K562 (cell line): ENCODE measurements around the gene PRKCB. TPM values are rescaled to one million over a fixed set of nuclear protein-coding genes. Genes with fewer than 3 reads are reported as not detected.

Experiments used
- CBFA2T2 ChIP-seq: fragments of 450-650 bp; conservative IDR thresholded peaks from 2 replicates; pipeline ENCODE4 v1.6.1; 2017; ENCODE audit warnings: mild to moderate bottlenecking
- CBX1 ChIP-seq: sonication (generic); IDR thresholded peaks from 2 replicates; pipeline ENCODE4 v1.6.1; 2016; ENCODE audit warnings: antibody characterized with exemption, low read depth, mild to moderate bottlenecking
- DACH1 ChIP-seq: fragments of 450-650 bp; IDR thresholded peaks from 2 replicates; pipeline ENCODE4 v1.6.1; 2018; ENCODE audit not compliant: partially characterized antibody
- ELF1 ChIP-seq: fragments of 200-800 bp; sonication (Bioruptor generic); IDR thresholded peaks from 2 replicates; pipeline ENCODE4 v1.6.1; 2016; ENCODE audit warnings: missing genetic modification characterization, missing compliant biosample characterization
- FOXM1 ChIP-seq, 2 experiments: fragments of 450-650 bp in 1 of 2; sonication (generic) in 1 of 2; formaldehyde crosslinking in 1 of 2; IDR thresholded peaks; 2 replicates each; pipeline versions ENCODE4 v1.6.1 to v1.9.0; 2017 to 2022; ENCODE audit warnings: low read depth in 2 of 2, mild to moderate bottlenecking in 2 of 2, missing genetic modification reagents in 1 of 2, moderate library complexity in 1 of 2
- HDAC1 ChIP-seq, 2 experiments: fragments of 450-650 bp; IDR thresholded peaks; 2 replicates each; pipeline ENCODE4 v1.6.1; 2016 to 2017; ENCODE audit warnings: inconsistent platforms in 1 of 2, mild to moderate bottlenecking in 1 of 2, moderate library complexity in 1 of 2
- MCM3 ChIP-seq: fragments of 450-650 bp; IDR thresholded peaks from 2 replicates; pipeline ENCODE4 v1.6.1; 2016
- MED1 ChIP-seq: sonication (generic); formaldehyde crosslinking; IDR thresholded peaks from 2 replicates; pipeline ENCODE4 v1.8.1; 2023; ENCODE audit warnings: missing genetic modification reagents, borderline replicate concordance
- NCOA2 ChIP-seq, 2 experiments: fragments of 450-650 bp; IDR thresholded peaks; 2 replicates each; pipeline ENCODE4 v1.6.1; 2018; ENCODE audit warnings: mild to moderate bottlenecking in 2 of 2, moderate library complexity in 1 of 2; ENCODE audit not compliant: partially characterized antibody in 2 of 2
- NFIC ChIP-seq: fragments of 450-650 bp; IDR thresholded peaks from 2 replicates; pipeline ENCODE4 v1.6.1; 2017; ENCODE audit warnings: mild to moderate bottlenecking, inconsistent platforms
- NRF1 ChIP-seq, 2 experiments: fragments of 450-650 bp; IDR thresholded peaks in 1 of 2; conservative IDR thresholded peaks in 1 of 2; 2 replicates each; pipeline ENCODE4 v1.6.1; 2014; ENCODE audit warnings: mild to moderate bottlenecking in 2 of 2
- PCBP2 ChIP-seq: fragments of 200-400 bp; formaldehyde crosslinking; IDR thresholded peaks from 2 replicates; pipeline ENCODE4 v1.6.1; 2018; ENCODE audit warnings: low read length, low read depth, mild to moderate bottlenecking, moderate library complexity; ENCODE audit not compliant: poor library complexity, severe bottlenecking
- PHB2 ChIP-seq: fragments of 450-650 bp; IDR thresholded peaks from 2 replicates; pipeline ENCODE4 v1.6.1; 2017; ENCODE audit warnings: low read depth
- PTRF ChIP-seq: fragments of 450-650 bp; IDR thresholded peaks from 2 replicates; pipeline ENCODE4 v1.6.1; 2016; ENCODE audit warnings: mild to moderate bottlenecking, missing genetic modification characterization, missing compliant biosample characterization
- RNF2 ChIP-seq: sonication (generic); IDR thresholded peaks from 2 replicates; pipeline ENCODE4 v1.6.1; 2016
- STAT5A ChIP-seq: IDR thresholded peaks from 2 replicates; pipeline ENCODE4 v1.6.1; 2012; ENCODE audit warnings: low read length, inconsistent platforms, borderline replicate concordance
- TRIM24 ChIP-seq, 2 experiments: fragments of 450-650 bp; IDR thresholded peaks; 2 replicates each; pipeline ENCODE4 v1.6.1; 2016
- ZBTB9 ChIP-seq: fragments of 450-650 bp; formaldehyde crosslinking; IDR thresholded peaks from 2 replicates; pipeline ENCODE4 v1.4.0; 2020; ENCODE audit warnings: mild to moderate bottlenecking, moderate library complexity
- ZNF24 ChIP-seq: fragments of 450-650 bp; IDR thresholded peaks from 2 replicates; pipeline ENCODE4 v1.6.1; 2016
- ZNF324 ChIP-seq: fragments of 250-450 bp; sonication (Bioruptor Pico); IDR thresholded peaks from 2 replicates; pipeline ENCODE4 v1.4.0; 2020; ENCODE audit warnings: mild to moderate bottlenecking
- ZSCAN29 ChIP-seq: fragments of 450-650 bp; IDR thresholded peaks from 2 replicates; pipeline ENCODE4 v1.6.1; 2017
- polyA plus RNA-seq, 8 experiments: library from polyadenylated mRNA; depleted of rRNA in 4 of 8; stranded (reverse) in 5 of 8; unstranded in 3 of 8; fragments of >200 nt; fragmentation: Nextera tagmentation in 2 of 8; fragmentation: Illumina TruSeq in 1 of 8; extraction: Ambion mirVana in 2 of 8; extraction: Trizol in 1 of 8; gene quantifications; 2 replicates each; pipeline versions ENCODE4 v1.2.1 to v1.2.3, GENCODE V29; 2011 to 2014; ENCODE audit warnings: inconsistent platforms in 1 of 8, missing spikeins in 1 of 8
- total RNA-seq, 7 experiments: library from RNA; depleted of rRNA in 6 of 7; stranded (reverse); fragments of >200 nt in 6 of 7; fragmentation: Illumina TruSeq in 2 of 7; extraction: Trizol in 2 of 7; gene quantifications; 2 replicates each; pipeline versions ENCODE4 v1.2.1 to v1.2.3, GENCODE V29; 2011 to 2021; ENCODE audit warnings: low replicate concordance in 1 of 7
- TF ChIP-seq, protein P1 (sequence below): fragments of 250-450 bp; sonication (Bioruptor Pico); IDR thresholded peaks from 2 replicates; pipeline ENCODE4 v1.9.0; 2021; ENCODE audit warnings: mild to moderate bottlenecking, inconsistent platforms
- TF ChIP-seq, protein P2 (sequence below): sonication (generic); formaldehyde crosslinking; IDR thresholded peaks from 2 replicates; pipeline ENCODE4 v1.8.0; 2022; ENCODE audit warnings: missing genetic modification reagents, mild to moderate bottlenecking, moderate library complexity, borderline replicate concordance
- TF ChIP-seq, protein P3 (sequence below): fragments of 450-650 bp; formaldehyde crosslinking; IDR thresholded peaks from 2 replicates; pipeline ENCODE4 v1.4.0; 2020; ENCODE audit warnings: mild to moderate bottlenecking, moderate library complexity

PRKCB gene
- total and polyA plus RNA-seq, 9 of the 15 experiments (the other 6 are each of a cell fraction or from before 2014, with no cell fraction given), result 49.9 to 276 (median 148) TPM

GRCh38 chr16:23901178-23902033 lies 65.6 kb downstream of the PRKCB start (continued):
- TF ChIP-seq CBFA2T2 (peak; percentile 97), NFIC (peak; percentile 90), PTRF (tag) (no peak), MCM3 (no peak), ELF1 (tag) (peak; percentile 65), HDAC1 (IDR thresholded peaks at IDR 0.05) (peak in 1 of 2 experiments; percentile 95; a peak in 2 of 4 replicates), RNF2 (peak; percentile 99), PCBP2 (no peak), DACH1 (no peak), ZNF324 (CRISPR knock-in tag) (no peak), FOXM1 (IDR thresholded peaks at IDR 0.05; ENCODE audit: low read depth) (peak; percentile 90), FOXM1 (CRISPR knock-in tag; IDR thresholded peaks at IDR 0.05; ENCODE audit: low read depth) (no peak), NCOA2 (IDR thresholded peaks at IDR 0.05; ENCODE audit: partially characterized antibody in 2 of 2) (peak; percentile 80 to 88), STAT5A (peak; percentile 92), ZBTB9 (no peak), ZSCAN29 (no peak), ZNF24 (peak; percentile 79), NRF1 (conservative IDR thresholded peaks at IDR 0.05 in 1 of 2, IDR thresholded peaks at IDR 0.05 in 1 of 2) (peak in 1 of 2 experiments; percentile 12; a peak in 1 of 4 replicates), TRIM24 (IDR thresholded peaks at IDR 0.05) (peak; percentile 94), MED1 (CRISPR knock-in tag) (no peak), PHB2 (peak; percentile 89), CBX1 (no peak)
- TF ChIP-seq, protein P1, sequence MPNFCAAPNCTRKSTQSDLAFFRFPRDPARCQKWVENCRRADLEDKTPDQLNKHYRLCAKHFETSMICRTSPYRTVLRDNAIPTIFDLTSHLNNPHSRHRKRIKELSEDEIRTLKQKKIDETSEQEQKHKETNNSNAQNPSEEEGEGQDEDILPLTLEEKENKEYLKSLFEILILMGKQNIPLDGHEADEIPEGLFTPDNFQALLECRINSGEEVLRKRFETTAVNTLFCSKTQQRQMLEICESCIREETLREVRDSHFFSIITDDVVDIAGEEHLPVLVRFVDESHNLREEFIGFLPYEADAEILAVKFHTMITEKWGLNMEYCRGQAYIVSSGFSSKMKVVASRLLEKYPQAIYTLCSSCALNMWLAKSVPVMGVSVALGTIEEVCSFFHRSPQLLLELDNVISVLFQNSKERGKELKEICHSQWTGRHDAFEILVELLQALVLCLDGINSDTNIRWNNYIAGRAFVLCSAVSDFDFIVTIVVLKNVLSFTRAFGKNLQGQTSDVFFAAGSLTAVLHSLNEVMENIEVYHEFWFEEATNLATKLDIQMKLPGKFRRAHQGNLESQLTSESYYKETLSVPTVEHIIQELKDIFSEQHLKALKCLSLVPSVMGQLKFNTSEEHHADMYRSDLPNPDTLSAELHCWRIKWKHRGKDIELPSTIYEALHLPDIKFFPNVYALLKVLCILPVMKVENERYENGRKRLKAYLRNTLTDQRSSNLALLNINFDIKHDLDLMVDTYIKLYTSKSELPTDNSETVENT, result no peak
- TF ChIP-seq, protein P2, sequence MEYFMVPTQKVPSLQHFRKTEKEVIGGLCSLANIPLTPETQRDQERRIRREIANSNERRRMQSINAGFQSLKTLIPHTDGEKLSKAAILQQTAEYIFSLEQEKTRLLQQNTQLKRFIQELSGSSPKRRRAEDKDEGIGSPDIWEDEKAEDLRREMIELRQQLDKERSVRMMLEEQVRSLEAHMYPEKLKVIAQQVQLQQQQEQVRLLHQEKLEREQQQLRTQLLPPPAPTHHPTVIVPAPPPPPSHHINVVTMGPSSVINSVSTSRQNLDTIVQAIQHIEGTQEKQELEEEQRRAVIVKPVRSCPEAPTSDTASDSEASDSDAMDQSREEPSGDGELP, result peak; percentile 68; the same call in 1 of the 2 replicates
- TF ChIP-seq, protein P3, sequence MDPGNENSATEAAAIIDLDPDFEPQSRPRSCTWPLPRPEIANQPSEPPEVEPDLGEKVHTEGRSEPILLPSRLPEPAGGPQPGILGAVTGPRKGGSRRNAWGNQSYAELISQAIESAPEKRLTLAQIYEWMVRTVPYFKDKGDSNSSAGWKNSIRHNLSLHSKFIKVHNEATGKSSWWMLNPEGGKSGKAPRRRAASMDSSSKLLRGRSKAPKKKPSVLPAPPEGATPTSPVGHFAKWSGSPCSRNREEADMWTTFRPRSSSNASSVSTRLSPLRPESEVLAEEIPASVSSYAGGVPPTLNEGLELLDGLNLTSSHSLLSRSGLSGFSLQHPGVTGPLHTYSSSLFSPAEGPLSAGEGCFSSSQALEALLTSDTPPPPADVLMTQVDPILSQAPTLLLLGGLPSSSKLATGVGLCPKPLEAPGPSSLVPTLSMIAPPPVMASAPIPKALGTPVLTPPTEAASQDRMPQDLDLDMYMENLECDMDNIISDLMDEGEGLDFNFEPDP (CRISPR knock-in tag), result no peak
